MCF 10A (cell line): ENCODE measurements around the gene CDKL1. TPM values are rescaled to one million over a fixed set of nuclear protein-coding genes. Genes with fewer than 3 reads are reported as not detected.
A peak's percentile ranks its signal among the peaks of the same experiment; 100 is the strongest.

Experiments
- BruUV-seq: library from RNA; stranded (reverse); fragments of 400-500 nt; replicated peaks from 2 replicates; lab custom pipeline; 2021; lab: Mats Ljungman, UMichigan
- CTCF ChIA-PET: fragments of 300-600 bp; sonication (Branson Sonifier 250); formaldehyde crosslinking; extraction: SDS; loops from one replicate; lab custom pipeline; 2021; ENCODE audit warnings: antibody characterized with exemption, inconsistent platforms; lab: Yijun Ruan, JAX
- POLR2A ChIA-PET: fragments of 300-600, 350-650 bp; sonication (Branson Sonifier 250); formaldehyde crosslinking; extraction: SDS; loops from one replicate; lab custom pipeline; 2020; ENCODE audit warnings: antibody characterized with exemption, inconsistent platforms; lab: Yijun Ruan, JAX
- DNase-seq: peaks from one replicate; pipeline ENCODE4 v3.0.0-alpha.2; 2018; ENCODE audit not compliant: unreplicated experiment
- H3K27ac Mint-ChIP-seq: one replicate; pipeline ENCODE4 v1.8.0; 2022; ENCODE audit warnings: mild to moderate bottlenecking, low read depth, mixed read lengths; ENCODE audit not compliant: unreplicated experiment
- H3K27me3 Mint-ChIP-seq: one replicate; pipeline ENCODE4 v1.8.0; 2022; ENCODE audit warnings: mixed read lengths; ENCODE audit not compliant: insufficient read depth, unreplicated experiment
- H3K36me3 Mint-ChIP-seq: one replicate; pipeline ENCODE4 v1.8.0; 2022; ENCODE audit warnings: mild to moderate bottlenecking, moderate library complexity, mixed read lengths; ENCODE audit not compliant: insufficient read depth, unreplicated experiment
- H3K4me1 Mint-ChIP-seq: one replicate; pipeline ENCODE4 v1.8.0; 2022; ENCODE audit warnings: mixed read lengths; ENCODE audit not compliant: insufficient read depth, unreplicated experiment
- H3K4me3 Mint-ChIP-seq: one replicate; pipeline ENCODE4 v1.8.0; 2022; ENCODE audit warnings: mild to moderate bottlenecking, moderate library complexity, mixed read lengths; ENCODE audit not compliant: unreplicated experiment
- H3K9me3 Mint-ChIP-seq: one replicate; pipeline ENCODE4 v1.8.0; 2022; ENCODE audit warnings: mixed read lengths; ENCODE audit not compliant: unreplicated experiment
- intact Hi-C: fragments of 100-400 bp; cut with micrococcal nuclease; formaldehyde crosslinking; loops from 2 replicates; pipeline ENCODE4 v1.14.1; 2022
- total RNA-seq: library from RNA; stranded (reverse); gene quantifications from 2 replicates; pipeline ENCODE4 v1.2.3, GENCODE V29; 2022
- TF ChIP-seq, protein P1 (sequence below): fragments of 200-600 bp; IDR thresholded peaks from one replicate; pipeline ENCODE4 v1.8.0; 2022; ENCODE audit warnings: antibody characterized with exemption, mild to moderate bottlenecking; ENCODE audit not compliant: unreplicated experiment

Gene CDKL1
- total RNA-seq, 1 experiment from 2014 or later: 26.3 TPM

DNA sequence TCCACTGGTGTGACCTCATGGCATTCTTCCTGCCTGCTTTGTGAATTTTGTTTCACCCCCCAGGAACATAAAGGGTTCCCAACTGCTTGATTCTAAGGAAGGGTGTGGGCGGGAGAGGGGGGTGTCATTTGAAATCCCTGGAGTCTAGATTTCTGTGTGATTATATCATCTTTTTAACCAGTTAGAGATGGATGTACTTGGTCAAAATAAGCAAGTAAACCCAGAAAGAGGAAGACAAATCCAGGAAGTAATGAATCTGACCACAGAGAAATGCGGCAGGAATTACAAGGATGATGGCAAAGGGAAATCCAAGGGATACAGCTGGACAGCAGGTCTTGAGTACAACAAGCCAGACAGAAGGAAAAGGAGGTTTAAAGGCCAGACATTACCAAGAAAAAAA lies 45.7 kb downstream of the CDKL1 start:
- ChIA-PET POLR2A (no interaction called here), CTCF (interaction anchor here (2.0 kb wide), 1 partner anchor 30 kb away, joined by 5 read pairs; no protein-coding TSS in a partner anchor)
- peaks cover 8% of the 10 kb centered on the region for H3K4me1 Mint-ChIP-seq
- no peak overlapping the region for H3K27ac Mint-ChIP-seq
- intact Hi-C loops: no loop called here
- BruUV-seq: no TSS peak
- H3K9me3 Mint-ChIP-seq: no peaks in the 10 kb centered on the region
- H3K36me3 Mint-ChIP-seq: peaks cover 6% of the 10 kb centered on the region
- no peaks in the 10 kb centered on the region for H3K27me3 Mint-ChIP-seq
- no peak overlapping the region for H3K4me3 Mint-ChIP-seq
- TF ChIP-seq, protein P1, sequence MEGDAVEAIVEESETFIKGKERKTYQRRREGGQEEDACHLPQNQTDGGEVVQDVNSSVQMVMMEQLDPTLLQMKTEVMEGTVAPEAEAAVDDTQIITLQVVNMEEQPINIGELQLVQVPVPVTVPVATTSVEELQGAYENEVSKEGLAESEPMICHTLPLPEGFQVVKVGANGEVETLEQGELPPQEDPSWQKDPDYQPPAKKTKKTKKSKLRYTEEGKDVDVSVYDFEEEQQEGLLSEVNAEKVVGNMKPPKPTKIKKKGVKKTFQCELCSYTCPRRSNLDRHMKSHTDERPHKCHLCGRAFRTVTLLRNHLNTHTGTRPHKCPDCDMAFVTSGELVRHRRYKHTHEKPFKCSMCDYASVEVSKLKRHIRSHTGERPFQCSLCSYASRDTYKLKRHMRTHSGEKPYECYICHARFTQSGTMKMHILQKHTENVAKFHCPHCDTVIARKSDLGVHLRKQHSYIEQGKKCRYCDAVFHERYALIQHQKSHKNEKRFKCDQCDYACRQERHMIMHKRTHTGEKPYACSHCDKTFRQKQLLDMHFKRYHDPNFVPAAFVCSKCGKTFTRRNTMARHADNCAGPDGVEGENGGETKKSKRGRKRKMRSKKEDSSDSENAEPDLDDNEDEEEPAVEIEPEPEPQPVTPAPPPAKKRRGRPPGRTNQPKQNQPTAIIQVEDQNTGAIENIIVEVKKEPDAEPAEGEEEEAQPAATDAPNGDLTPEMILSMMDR: no peak
- DNase-seq: no peak

DNA sequence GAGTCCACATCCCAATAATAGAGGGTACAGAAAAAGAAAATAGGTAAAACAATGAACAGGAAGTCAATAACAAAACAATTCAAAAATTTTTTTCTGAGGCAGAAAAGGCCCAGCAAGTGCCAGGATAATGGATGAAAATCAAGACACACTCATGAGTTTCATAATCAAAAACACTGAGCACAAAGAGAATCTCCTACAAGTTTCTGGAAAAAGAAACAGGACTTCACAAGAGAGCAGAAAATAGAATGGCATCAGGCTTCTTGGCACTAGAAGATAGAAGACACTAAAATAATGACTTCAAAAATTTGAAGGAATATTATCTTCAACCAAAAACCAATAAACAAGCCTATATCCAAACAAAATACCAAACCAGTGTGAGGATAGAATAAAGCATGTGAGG lies 47.7 kb downstream of the CDKL1 start:
- ChIA-PET POLR2A (interaction anchor here (0.7 kb wide), 1 partner anchor 104 kb away, joined by 3 read pairs; no protein-coding TSS in a partner anchor), CTCF (interaction anchor here (0.6 kb wide), 1 partner anchor 151 kb away, joined by 3 read pairs; no protein-coding TSS in a partner anchor)
- Mint-ChIP-seq H3K4me3 (no peak overlapping the region), H3K27ac (no peak overlapping the region), H3K9me3 (no peaks in the 10 kb centered on the region), H3K27me3 (no peaks in the 10 kb centered on the region), H3K36me3 (no peaks in the 10 kb centered on the region), H3K4me1 (peaks cover 9% of the 10 kb centered on the region)
- intact Hi-C loops: no loop called here
- no peak for DNase-seq
- BruUV-seq: no TSS peak
- TF ChIP-seq, protein P1: no peak

DNA sequence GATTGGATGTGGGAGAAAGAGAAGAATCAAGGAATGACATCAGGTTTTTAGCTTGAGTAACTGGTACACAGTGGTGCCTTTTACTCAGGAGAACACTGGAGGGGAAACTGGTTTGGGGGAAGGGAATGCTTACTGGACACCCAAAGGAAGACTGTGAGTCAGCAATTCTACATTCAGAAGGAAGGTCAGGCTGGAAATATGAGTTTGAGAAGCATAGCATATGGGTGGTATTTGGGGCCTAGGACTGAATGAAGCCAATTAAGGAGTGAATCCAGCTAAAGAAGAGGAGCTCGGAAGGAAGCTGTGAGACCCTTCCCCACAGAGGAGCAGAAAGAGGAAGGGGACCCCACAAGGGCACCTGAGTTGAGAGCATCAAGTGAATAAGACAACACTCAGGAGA lies 49.2 kb downstream of the CDKL1 start:
- DNase-seq: peak; percentile 35
- CTCF ChIA-PET: interaction anchor here (0.8 to 0.9 kb wide), 2 partner anchors 8 to 26 kb away, joined by 3 read pairs; no protein-coding TSS in a partner anchor
- peaks cover 19% of the 10 kb centered on the region for H3K4me1 Mint-ChIP-seq
- H3K27ac Mint-ChIP-seq: no peak overlapping the region
- intact Hi-C loops: no loop called here
- no TSS peak for BruUV-seq
- POLR2A ChIA-PET: interaction anchor here (0.7 to 0.9 kb wide), 2 partner anchors 16 kb away, joined by 3 read pairs; no protein-coding TSS in a partner anchor
- H3K4me3 Mint-ChIP-seq: no peak overlapping the region
- H3K9me3 Mint-ChIP-seq: no peaks in the 10 kb centered on the region
- no peaks in the 10 kb centered on the region for H3K36me3 Mint-ChIP-seq
- TF ChIP-seq, protein P1: no peak
- no peaks in the 10 kb centered on the region for H3K27me3 Mint-ChIP-seq

DNA sequence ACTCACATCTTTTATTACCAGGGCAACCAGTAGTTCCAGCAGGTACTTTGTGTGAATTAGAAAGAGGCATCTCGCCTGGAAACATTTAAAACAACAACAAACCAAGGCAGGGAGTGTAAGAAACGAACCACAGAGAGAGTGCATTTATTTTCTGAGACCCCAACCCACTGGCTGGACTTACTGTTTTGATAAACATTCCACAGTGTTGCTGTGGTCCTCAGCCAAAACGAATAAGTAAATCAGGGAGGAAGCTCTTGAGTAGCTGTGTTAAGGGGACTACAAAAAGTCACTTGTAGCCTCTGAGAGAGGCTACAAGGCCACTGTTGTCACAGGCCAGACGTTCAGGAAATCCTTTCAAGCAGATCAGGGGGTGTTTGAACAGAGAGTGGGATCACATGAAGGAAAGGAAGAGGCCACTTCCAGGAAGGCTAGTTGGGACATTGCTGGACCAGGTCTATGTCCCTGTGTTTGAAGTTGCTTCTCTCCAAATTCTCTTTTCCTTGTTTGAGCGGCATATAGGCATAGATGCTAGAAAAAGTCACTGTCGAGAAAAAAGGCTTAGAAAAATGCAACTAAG lies 50.7 kb downstream of the CDKL1 start:
- H3K27me3 Mint-ChIP-seq: no peaks in the 10 kb centered on the region
- CTCF ChIA-PET: interaction anchor here (0.6 kb wide), 1 partner anchor 195 kb away, joined by 4 read pairs; no protein-coding TSS in a partner anchor
- H3K4me3 Mint-ChIP-seq: no peak overlapping the region
- H3K27ac Mint-ChIP-seq: no peak overlapping the region
- TF ChIP-seq, protein P1: no peak
- BruUV-seq: no TSS peak
- H3K9me3 Mint-ChIP-seq: no peaks in the 10 kb centered on the region
- no peaks in the 10 kb centered on the region for H3K36me3 Mint-ChIP-seq
- DNase-seq: no peak
- POLR2A ChIA-PET: interaction anchor here (0.9 to 1.5 kb wide), 3 partner anchors 12 to 51 kb away, joined by 3 to 8 read pairs (median 3); partner anchors contain the start of gene CDKL1
- intact Hi-C loops: no loop called here
- peaks cover 22% of the 10 kb centered on the region for H3K4me1 Mint-ChIP-seq
